Keratinocyte (primary cell): Measurements from ENCODE around the gene PRKCSH. TPM values are rescaled to one million over a fixed set of nuclear protein-coding genes. Genes with fewer than 3 reads are reported as not detected.

Experiments
- DNase-seq: peaks from one replicate; pipeline ENCODE4 v3.0.0-alpha.2; 2011; ENCODE audit warnings: low read depth, missing footprints, low spot score
- FAIRE-seq: peaks from 2 replicates; lab custom pipeline; 2011; peaks lifted over from hg19 to GRCh38; lab: Jason Lieb, UNC
- H2AFZ ChIP-seq: 2 replicates; pipeline ENCODE4 v1.6.0; 2012; ENCODE audit warnings: low read length, control low read depth, inconsistent platforms; ENCODE audit not compliant: control insufficient read depth
- H3K27ac ChIP-seq: 2 replicates; pipeline ENCODE4 v1.5.1; 2011; ENCODE audit warnings: low read length; ENCODE audit not compliant: control insufficient read depth, insufficient read depth
- H3K27me3 ChIP-seq: 3 replicates; pipeline ENCODE4 v1.6.0; 2011; ENCODE audit warnings: low read length; ENCODE audit not compliant: control insufficient read depth, insufficient read depth; ENCODE audit errors: extremely low read depth
- H3K36me3 ChIP-seq, 2 experiments: 2 replicates in 1 of 2; 3 replicates in 1 of 2; pipeline ENCODE4 v1.5.1; 2011; ENCODE audit warnings: low read length in 2 of 2, mild to moderate bottlenecking in 1 of 2; ENCODE audit not compliant: control insufficient read depth in 2 of 2, insufficient read depth in 2 of 2; ENCODE audit errors: extremely low read depth in 1 of 2
- H3K4me1 ChIP-seq: 3 replicates; pipeline ENCODE4 v1.5.1; 2011; ENCODE audit warnings: low read length; ENCODE audit not compliant: control insufficient read depth, insufficient read depth; ENCODE audit errors: extremely low read depth
- H3K4me2 ChIP-seq: 3 replicates; pipeline ENCODE4 v1.6.0; 2011; ENCODE audit warnings: low read depth, low read length; ENCODE audit not compliant: control insufficient read depth, insufficient read depth; ENCODE audit errors: extremely low read depth
- H3K4me3 ChIP-seq, 3 experiments: fragments of 200-600 bp in 1 of 3; sonication (generic) in 1 of 3; 2 replicates in 2 of 3; 3 replicates in 1 of 3; pipeline ENCODE4 v1.5.1; 2011 to 2016; ENCODE audit warnings: low read length in 3 of 3, mild to moderate bottlenecking in 3 of 3, control low read depth in 2 of 3, inconsistent platforms in 1 of 3, low read depth in 1 of 3, mixed read lengths in 1 of 3, mixed run types in 1 of 3, moderate library complexity in 1 of 3; ENCODE audit not compliant: control insufficient read depth in 2 of 3, insufficient read depth in 2 of 3; ENCODE audit errors: extremely low read depth in 1 of 3
- H3K79me2 ChIP-seq: 2 replicates; pipeline ENCODE4 v1.6.0; 2012; ENCODE audit warnings: low read length; ENCODE audit not compliant: control insufficient read depth, insufficient read depth
- H3K9ac ChIP-seq: 3 replicates; pipeline ENCODE4 v1.6.0; 2011; ENCODE audit warnings: low read length; ENCODE audit not compliant: control insufficient read depth, insufficient read depth; ENCODE audit errors: extremely low read depth
- H3K9me1 ChIP-seq: 3 replicates; pipeline ENCODE4 v1.6.0; 2011; ENCODE audit warnings: low read length; ENCODE audit not compliant: control insufficient read depth, insufficient read depth; ENCODE audit errors: extremely low read depth
- H3K9me3 ChIP-seq: 2 replicates; pipeline ENCODE4 v1.5.1; 2012; ENCODE audit warnings: low read depth, low read length; ENCODE audit not compliant: control insufficient read depth
- H4K20me1 ChIP-seq: 3 replicates; pipeline ENCODE4 v1.6.0; 2011; ENCODE audit warnings: low read length; ENCODE audit not compliant: control insufficient read depth, insufficient read depth; ENCODE audit errors: extremely low read depth
- CTCF ChIP-seq, 3 experiments: IDR thresholded peaks in 1 of 3; conservative IDR thresholded peaks in 1 of 3; optimal IDR thresholded peaks in 1 of 3; 2 replicates in 2 of 3; 3 replicates in 1 of 3; pipeline versions ENCODE3 to v1.5.1; 2011; ENCODE audit warnings: low read length in 3 of 3, mild to moderate bottlenecking in 3 of 3, moderate library complexity in 2 of 3, control low read depth in 1 of 3, inconsistent platforms in 1 of 3; ENCODE audit not compliant: insufficient read depth in 2 of 3; ENCODE audit errors: extremely low read depth in 1 of 3
- EZH2 ChIP-seq: IDR thresholded peaks from one replicate; pipeline ENCODE4 v1.6.1; 2012; ENCODE audit warnings: inconsistent platforms, mild to moderate bottlenecking, low read length, moderate library complexity
- dilution Hi-C: fragments of 300-500 bp; cut with MboI; formaldehyde crosslinking; loops from one replicate; pipeline ENCODE4 v1.7.0; 2020; ENCODE audit warnings: low sequenced_read_pairs; ENCODE audit not compliant: extremely low pct_ligation_motif_present
- polyA plus RNA-seq, 5 experiments: library from polyadenylated mRNA; depleted of rRNA in 3 of 5; stranded (reverse) in 3 of 5; stranded (forward) in 1 of 5; unstranded in 1 of 5; fragments of >200 nt; gene quantifications; 1 replicate in 1 of 5; 2 replicates in 3 of 5; 3 replicates in 1 of 5; pipeline versions ENCODE4 v1.2.1 to v1.2.3, GENCODE V29; 2011 to 2012; ENCODE audit warnings: missing spikeins in 2 of 5, low read depth in 1 of 5, low replicate concordance in 1 of 5

PRKCSH gene
- polyA plus RNA-seq, 1 donor (not counting 4 experiments of a cell fraction or from before 2014, with no cell fraction given) = 56.3 TPM

- H3K9me3 ChIP-seq = no peaks in the 10 kb centered on the region
- no peak overlapping the region for H3K27ac ChIP-seq
- no peak overlapping the region for H3K9ac ChIP-seq
- no peak overlapping the region for H3K4me2 ChIP-seq
- no peaks in the 10 kb centered on the region for H3K36me3 ChIP-seq
- H3K4me3 ChIP-seq = no peak overlapping the region
- no peak overlapping the region for H2AFZ ChIP-seq
- H3K9me1 ChIP-seq = no peaks in the 10 kb centered on the region
- dilution Hi-C loops = no loop called here
- no peaks in the 10 kb centered on the region for H3K4me1 ChIP-seq
- DNase-seq = no peak
- TF ChIP-seq EZH2 = no peak
- no peak for TF ChIP-seq CTCF (optimal IDR thresholded peaks at IDR 0.05 in 1 of 3, IDR thresholded peaks at IDR 0.05 in 1 of 3, conservative IDR thresholded peaks at IDR 0.05 in 1 of 3; ENCODE audit: extremely low read depth in 1 of 3, insufficient read depth in 2 of 3, low read length in 3 of 3)
- H3K27me3 ChIP-seq = no peaks in the 10 kb centered on the region
- H4K20me1 ChIP-seq = no peaks in the 10 kb centered on the region
- H3K79me2 ChIP-seq = no peaks in the 10 kb centered on the region
- FAIRE-seq = no peak
Observed at GRCh38 chr19:11400798-11401197, 34.6 kb upstream of the PRKCSH start.

GRCh38 chr19:11401808-11402543, 33.5 kb upstream of the PRKCSH start:
- H3K9me1 ChIP-seq = no peaks in the 10 kb centered on the region
- no peaks in the 10 kb centered on the region for H3K4me1 ChIP-seq
- H3K9ac ChIP-seq = no peak overlapping the region
- H3K4me3 ChIP-seq = no peak overlapping the region
- dilution Hi-C loops = no loop called here
- no peaks in the 10 kb centered on the region for H3K36me3 ChIP-seq
- TF ChIP-seq EZH2 = no peak
- H3K27ac ChIP-seq = no peak overlapping the region
- H3K9me3 ChIP-seq = no peaks in the 10 kb centered on the region
- no peak overlapping the region for H3K4me2 ChIP-seq
- H3K79me2 ChIP-seq = no peaks in the 10 kb centered on the region
- DNase-seq (no peak), FAIRE-seq (no peak)
- H4K20me1 ChIP-seq = no peaks in the 10 kb centered on the region
- no peak overlapping the region for H2AFZ ChIP-seq
- H3K27me3 ChIP-seq = no peaks in the 10 kb centered on the region
